HL-60 (cell line): ENCODE measurements around the gene GRIA1.

Experiments
- POLR2AphosphoS5 ChIP-seq: IDR thresholded peaks from 2 replicates; pipeline ENCODE4 v1.6.1; 2012; ENCODE audit warnings: low read depth
- SPI1 ChIP-seq: IDR thresholded peaks from 2 replicates; pipeline ENCODE4 v1.6.1; 2012; ENCODE audit warnings: low read depth, mild to moderate bottlenecking, borderline replicate concordance
- TF ChIP-seq, protein P1 (sequence below): IDR thresholded peaks from one replicate; pipeline ENCODE4 v1.5.1; 2011; ENCODE audit warnings: low read length, control low read depth, inconsistent platforms; ENCODE audit not compliant: insufficient read depth
- TF ChIP-seq, protein P2 (sequence below): IDR thresholded peaks from 2 replicates; pipeline ENCODE4 v1.6.1; 2012; ENCODE audit warnings: low read depth; ENCODE audit not compliant: insufficient replicate concordance

DNA sequence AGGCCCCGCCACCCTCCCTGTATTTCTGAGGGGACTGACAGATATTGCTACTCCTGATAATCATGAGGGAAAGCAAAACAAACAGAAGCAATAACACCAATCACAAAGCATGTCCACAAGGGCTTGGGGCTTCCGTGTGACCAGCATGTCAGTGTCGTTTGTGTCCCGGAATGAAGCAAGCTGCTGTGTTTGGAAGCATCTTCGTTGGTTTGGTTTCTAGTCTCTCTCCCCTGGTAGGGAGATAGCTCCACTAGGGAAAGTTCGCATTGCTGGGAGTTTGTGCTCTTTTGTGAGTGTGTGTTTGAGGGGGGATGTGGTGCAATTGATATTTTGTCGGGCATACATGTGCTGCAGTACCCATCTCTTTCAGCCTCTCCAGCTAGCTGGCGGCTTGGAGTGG is 1.4 kb downstream of the GRIA1 start:
- TF ChIP-seq, protein P1, sequence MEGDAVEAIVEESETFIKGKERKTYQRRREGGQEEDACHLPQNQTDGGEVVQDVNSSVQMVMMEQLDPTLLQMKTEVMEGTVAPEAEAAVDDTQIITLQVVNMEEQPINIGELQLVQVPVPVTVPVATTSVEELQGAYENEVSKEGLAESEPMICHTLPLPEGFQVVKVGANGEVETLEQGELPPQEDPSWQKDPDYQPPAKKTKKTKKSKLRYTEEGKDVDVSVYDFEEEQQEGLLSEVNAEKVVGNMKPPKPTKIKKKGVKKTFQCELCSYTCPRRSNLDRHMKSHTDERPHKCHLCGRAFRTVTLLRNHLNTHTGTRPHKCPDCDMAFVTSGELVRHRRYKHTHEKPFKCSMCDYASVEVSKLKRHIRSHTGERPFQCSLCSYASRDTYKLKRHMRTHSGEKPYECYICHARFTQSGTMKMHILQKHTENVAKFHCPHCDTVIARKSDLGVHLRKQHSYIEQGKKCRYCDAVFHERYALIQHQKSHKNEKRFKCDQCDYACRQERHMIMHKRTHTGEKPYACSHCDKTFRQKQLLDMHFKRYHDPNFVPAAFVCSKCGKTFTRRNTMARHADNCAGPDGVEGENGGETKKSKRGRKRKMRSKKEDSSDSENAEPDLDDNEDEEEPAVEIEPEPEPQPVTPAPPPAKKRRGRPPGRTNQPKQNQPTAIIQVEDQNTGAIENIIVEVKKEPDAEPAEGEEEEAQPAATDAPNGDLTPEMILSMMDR = no peak
- TF ChIP-seq POLR2AphosphoS5 (no peak), SPI1 (no peak)
- TF ChIP-seq, protein P2, sequence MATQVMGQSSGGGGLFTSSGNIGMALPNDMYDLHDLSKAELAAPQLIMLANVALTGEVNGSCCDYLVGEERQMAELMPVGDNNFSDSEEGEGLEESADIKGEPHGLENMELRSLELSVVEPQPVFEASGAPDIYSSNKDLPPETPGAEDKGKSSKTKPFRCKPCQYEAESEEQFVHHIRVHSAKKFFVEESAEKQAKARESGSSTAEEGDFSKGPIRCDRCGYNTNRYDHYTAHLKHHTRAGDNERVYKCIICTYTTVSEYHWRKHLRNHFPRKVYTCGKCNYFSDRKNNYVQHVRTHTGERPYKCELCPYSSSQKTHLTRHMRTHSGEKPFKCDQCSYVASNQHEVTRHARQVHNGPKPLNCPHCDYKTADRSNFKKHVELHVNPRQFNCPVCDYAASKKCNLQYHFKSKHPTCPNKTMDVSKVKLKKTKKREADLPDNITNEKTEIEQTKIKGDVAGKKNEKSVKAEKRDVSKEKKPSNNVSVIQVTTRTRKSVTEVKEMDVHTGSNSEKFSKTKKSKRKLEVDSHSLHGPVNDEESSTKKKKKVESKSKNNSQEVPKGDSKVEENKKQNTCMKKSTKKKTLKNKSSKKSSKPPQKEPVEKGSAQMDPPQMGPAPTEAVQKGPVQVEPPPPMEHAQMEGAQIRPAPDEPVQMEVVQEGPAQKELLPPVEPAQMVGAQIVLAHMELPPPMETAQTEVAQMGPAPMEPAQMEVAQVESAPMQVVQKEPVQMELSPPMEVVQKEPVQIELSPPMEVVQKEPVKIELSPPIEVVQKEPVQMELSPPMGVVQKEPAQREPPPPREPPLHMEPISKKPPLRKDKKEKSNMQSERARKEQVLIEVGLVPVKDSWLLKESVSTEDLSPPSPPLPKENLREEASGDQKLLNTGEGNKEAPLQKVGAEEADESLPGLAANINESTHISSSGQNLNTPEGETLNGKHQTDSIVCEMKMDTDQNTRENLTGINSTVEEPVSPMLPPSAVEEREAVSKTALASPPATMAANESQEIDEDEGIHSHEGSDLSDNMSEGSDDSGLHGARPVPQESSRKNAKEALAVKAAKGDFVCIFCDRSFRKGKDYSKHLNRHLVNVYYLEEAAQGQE = no peak
